ENCODE results near the gene COL24A1.

COL24A1 gene
- total RNA-seq, result 0 to 0.53 (median 0.33) reads per million in 4 experiments

DNA sequence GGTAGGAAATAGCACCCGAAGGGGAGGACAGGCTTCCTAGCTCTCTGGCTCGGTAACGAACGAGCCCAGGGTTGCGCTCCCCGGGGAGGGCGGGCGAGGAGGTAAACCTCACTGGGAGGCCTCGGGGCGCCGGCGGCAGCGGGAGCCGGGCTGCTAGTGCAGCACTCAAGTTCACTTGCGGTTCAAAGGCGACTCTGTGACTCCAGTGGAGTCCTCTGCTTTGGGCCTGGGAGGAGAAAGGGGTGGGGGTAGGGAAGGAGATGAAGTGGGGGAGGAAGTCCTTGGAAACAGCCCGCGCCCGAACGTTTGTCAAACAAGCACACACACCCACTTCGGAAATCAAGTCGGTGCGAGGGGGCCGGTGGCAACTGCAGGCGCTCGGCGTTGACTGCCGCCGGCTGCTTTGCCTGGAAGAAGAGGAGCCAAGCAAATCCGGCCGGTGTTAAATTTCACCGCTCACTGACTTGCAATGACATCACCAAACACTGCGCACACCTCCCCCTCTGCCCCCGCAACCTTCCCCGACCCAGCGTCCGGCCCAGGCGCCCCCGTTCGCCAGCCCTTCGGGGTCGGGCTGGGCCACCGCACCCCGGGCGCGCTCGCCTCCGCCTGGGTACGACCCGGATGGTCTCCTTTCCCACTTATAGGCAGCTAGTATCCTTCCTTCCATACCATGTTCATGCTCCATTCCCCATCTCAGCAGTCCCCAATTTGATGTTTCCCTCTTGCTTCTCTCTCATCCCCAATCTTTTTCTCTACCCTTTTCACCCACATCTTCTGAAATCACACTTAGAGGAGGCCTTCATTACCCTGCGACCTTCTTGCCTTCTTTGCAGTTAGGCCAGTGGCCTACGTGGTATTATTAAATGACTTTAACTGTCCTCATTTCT is at the start of gene COL24A1:
TSS of gene COL24A1 (minus strand) at position 207 of the 890 bp plus-strand sequence. CDS start 376 bp downstream, outside the sequence.
- DNase-seq, result no peak

GRCh38 chr1:86205741-86206140 is 49.2 kb upstream of the COL24A1 start:
- DNase-seq, result no peak

DNA sequence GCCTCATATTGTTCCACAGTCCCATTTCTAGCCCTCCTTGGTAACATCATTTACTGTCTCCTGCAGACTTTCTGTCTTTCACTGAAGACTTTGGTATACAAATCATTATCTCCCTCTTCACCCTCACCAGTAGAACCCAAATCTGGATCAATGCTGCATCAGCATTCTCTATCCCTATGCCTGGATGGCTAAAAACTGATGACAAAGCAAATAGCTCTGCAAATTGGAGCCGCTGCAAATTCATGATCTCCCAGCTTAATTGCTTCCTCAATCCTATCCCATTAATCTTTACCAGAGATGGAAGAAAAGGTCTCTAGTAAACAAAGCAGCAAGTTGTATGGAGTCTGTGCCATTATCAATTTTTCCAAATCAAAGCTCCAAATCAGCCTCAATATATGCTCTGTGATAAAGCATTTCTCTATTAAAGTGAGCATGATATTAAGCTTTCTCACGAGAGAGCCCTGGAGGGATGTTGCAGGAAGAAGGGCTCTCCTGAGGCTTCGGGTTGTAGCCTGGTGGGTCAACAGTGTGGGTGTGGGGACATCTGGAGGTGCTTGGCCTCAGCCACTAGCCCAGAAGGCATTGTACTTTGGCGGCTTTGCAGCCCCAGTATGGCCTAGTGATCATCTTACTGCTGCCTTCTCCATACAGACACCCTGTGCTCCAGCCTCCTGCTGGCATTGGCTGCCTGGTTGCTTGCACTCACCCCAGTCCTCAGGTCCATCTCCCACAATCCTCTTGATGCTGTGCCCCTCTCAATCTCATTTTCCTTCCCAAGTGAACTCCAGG is 46.2 kb upstream of the COL24A1 start:
- no peak for DNase-seq

GRCh38 chr1:86201311-86201710 is 44.7 kb upstream of the COL24A1 start:
- DNase-seq, result no peak

GRCh38 chr1:86200901-86201300 is 44.3 kb upstream of the COL24A1 start:
- no peak for DNase-seq

GRCh38 chr1:86197206-86197855 is 40.8 kb upstream of the COL24A1 start:
- DNase-seq, result no peak

GRCh38 chr1:86195281-86195680 is 38.7 kb upstream of the COL24A1 start:
- DNase-seq, result no peak

GRCh38 chr1:86194491-86195034 is 38.0 kb upstream of the COL24A1 start:
- no peak for DNase-seq

DNA sequence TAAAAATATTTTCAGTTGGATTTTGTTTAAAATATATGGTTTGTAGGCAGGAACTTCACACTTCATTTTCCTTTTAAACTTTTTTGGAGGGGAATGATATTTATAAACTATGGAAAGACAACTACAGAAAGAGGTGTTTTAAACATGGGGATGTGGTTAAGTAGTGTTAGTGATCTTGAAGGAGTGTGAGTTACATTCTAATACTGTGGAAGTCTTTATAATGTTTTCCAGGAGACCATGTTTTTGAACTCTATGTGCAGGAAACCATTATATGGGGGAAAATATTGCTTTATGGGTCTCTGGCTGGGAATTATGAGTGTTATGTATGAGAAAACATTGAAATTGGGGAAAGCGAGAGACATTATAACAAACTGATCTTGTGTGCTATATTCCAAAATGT is 35.8 kb upstream of the COL24A1 start:
- DNase-seq, result no peak

GRCh38 chr1:86191958-86192357 is 35.4 kb upstream of the COL24A1 start:
- no peak for DNase-seq

DNA sequence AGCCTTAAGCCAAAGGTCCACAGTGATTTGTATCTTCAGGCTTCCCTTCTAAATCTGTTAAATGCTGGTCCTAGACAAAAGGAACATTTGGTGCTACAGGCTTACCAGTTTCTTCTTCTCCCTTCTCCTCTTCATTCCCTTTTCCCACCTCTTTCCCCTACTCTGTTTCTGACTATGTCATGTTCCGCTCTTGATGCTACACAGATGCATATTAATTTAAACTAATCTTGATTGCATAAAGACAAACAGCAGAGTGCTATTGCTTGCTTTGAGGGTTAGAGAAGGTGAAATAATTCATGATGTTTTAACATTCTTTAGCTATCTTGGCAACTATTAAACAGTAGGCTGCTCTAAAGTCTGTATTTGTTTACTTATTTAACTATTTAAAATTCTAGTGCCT is 34.3 kb upstream of the COL24A1 start:
- DNase-seq, result no peak

- no peak for DNase-seq
These were observed 27.9 kb upstream of the COL24A1 start for GRCh38 chr1:86184426-86184825.

DNA sequence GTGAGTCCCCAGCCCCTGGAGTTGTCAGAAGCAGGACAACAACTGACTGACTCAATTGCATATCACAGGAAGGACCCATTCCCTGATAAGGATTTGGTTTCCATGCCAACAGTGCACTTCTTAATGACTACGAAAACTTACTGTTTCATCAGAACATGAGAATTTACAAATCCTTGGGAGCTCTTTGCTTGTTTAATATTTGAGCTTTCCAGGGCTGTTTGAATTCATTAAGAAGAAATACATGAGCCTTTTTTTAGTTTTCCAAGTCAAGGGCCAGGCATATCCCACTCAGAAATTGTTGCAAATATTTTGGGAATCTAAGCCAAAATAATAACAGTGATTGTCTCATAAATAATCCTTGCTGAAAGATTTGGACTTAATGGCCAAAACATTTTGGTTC is 27.2 kb upstream of the COL24A1 start:
- no peak for DNase-seq

GRCh38 chr1:86176226-86176625 is 19.7 kb upstream of the COL24A1 start:
- DNase-seq, result no peak

- no peak for DNase-seq
These were observed 19.2 kb upstream of the COL24A1 start for GRCh38 chr1:86175756-86176155.

GRCh38 chr1:86169625-86170024 is 13.1 kb upstream of the COL24A1 start:
- no peak for DNase-seq

DNA sequence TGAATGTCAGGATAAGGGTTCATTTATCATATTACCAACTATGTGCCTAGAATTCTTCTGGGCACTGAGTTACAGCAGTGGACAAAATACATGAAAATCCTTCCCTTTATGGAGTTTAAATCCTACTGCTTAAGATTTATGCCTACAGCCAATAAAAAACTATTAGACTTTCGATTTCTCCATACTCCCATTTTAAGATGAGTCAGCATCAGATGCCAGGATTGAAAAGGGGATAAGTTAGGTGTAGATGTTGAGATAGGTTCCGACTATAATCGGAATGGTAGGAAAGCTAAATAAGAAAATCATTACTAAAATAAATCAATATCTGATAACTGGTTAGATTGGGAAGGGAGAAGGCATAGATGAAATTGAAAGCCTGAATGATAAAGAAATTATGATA is 3.2 kb upstream of the COL24A1 start:
- no peak for DNase-seq

- DNase-seq, result no peak
These were observed 586 bp downstream of the COL24A1 start for GRCh38 chr1:86155807-86156565.

- DNase-seq, result no peak
These were observed 1.3 kb downstream of the COL24A1 start for GRCh38 chr1:86155051-86155806.

DNA sequence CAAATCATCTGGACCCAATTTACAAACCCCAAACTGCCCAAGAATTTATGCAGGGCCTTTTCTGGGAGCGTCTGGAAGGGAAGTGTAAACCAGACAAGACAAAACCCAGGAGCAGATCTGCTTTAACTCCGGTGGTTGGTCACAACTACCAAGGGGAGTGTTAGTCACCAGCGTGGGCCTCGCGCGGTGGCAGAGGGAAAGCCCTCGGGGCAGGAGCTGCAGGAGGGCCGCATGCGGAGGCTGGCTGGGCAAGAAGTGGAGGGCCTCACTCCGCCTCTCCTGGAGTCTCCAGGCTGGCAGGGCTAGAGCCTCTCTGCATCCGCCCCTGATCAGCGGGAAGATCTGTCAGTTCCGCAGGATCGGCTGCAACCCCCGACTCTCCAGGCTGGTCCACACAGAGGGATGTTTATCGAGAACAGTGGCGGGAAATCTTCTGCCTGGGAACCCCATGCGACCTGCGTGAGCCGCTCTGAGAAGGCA is 2.0 kb downstream of the COL24A1 start:
- DNase-seq, result no peak

DNA sequence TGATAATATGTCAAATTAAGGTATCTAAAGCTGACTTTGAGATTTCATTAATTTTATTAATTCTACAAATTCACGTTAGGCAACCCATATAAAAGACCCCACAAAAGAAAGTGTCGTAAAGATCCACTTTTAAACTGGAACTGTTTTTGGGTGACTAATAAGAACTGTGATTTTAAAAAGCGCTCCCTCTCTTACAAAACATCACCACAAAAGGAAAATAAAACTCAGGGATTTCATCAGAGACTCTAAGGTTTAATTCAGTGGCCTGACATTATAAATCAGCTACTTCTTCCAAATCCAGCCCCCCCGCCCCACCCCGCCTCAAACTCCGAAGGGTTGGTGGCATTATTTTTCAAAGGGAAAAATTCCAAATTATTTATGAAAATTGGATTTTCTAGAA is 2.7 kb downstream of the COL24A1 start:
- no peak for DNase-seq

Data from effector CD8-positive, alpha-beta T cell (primary cell).